HepG2 (cell line): ENCODE results near the gene TMEM97. TPM values are rescaled to one million over a fixed set of nuclear protein-coding genes. Genes with fewer than 3 reads are reported as not detected.
A peak's percentile ranks its signal among the peaks of the same experiment; 100 is the strongest.

Experiments
- AGO1 ChIP-seq: fragments of 200-400 bp; formaldehyde crosslinking; IDR thresholded peaks from 2 replicates; pipeline ENCODE4 v1.6.1; 2017; ENCODE audit warnings: mild to moderate bottlenecking, low read depth, low read length, moderate library complexity; ENCODE audit not compliant: poor library complexity, severe bottlenecking
- AKAP8 ChIP-seq: sonication (generic); formaldehyde crosslinking; IDR thresholded peaks from 2 replicates; pipeline ENCODE4 v1.5.1; 2020; ENCODE audit warnings: mild to moderate bottlenecking, missing genetic modification reagents
- BRD4 ChIP-seq: sonication (generic); formaldehyde crosslinking; IDR thresholded peaks from 2 replicates; pipeline ENCODE4 v1.4.0; 2020; ENCODE audit warnings: missing genetic modification reagents
- CCDC6 ChIP-seq: sonication (generic); formaldehyde crosslinking; IDR thresholded peaks from 2 replicates; pipeline ENCODE4 v1.8.1; 2022; ENCODE audit warnings: mild to moderate bottlenecking, missing genetic modification reagents, moderate library complexity
- KDM5A ChIP-seq: fragments of 200-600 bp; sonication (generic); IDR thresholded peaks from 2 replicates; pipeline ENCODE4 v1.7.0; 2018; ENCODE audit warnings: antibody characterized with exemption, mild to moderate bottlenecking, low read length, borderline replicate concordance
- KLF6 ChIP-seq: IDR thresholded peaks from 2 replicates; pipeline ENCODE4 v1.8.0; 2016; ENCODE audit warnings: missing biosample characterization, missing genetic modification reagents
- KLF9 ChIP-seq: IDR thresholded peaks from 2 replicates; pipeline ENCODE4 v1.6.1; 2016; ENCODE audit warnings: low read depth
- NCOA1 ChIP-seq: sonication (generic); formaldehyde crosslinking; IDR thresholded peaks from 2 replicates; pipeline ENCODE4 v1.9.0; 2021; ENCODE audit warnings: missing genetic modification reagents
- PRPF4 ChIP-seq: fragments of 200-400 bp; formaldehyde crosslinking; IDR thresholded peaks from 2 replicates; pipeline ENCODE4 v1.6.1; 2016; ENCODE audit warnings: low read length, low read depth; ENCODE audit not compliant: poor library complexity, severe bottlenecking
- RBM22 ChIP-seq: fragments of 200-400 bp; formaldehyde crosslinking; optimal IDR thresholded peaks from 2 replicates; pipeline ENCODE3; 2017; ENCODE audit warnings: mild to moderate bottlenecking, low read length, moderate library complexity
- RCOR2 ChIP-seq: IDR thresholded peaks from 2 replicates; pipeline ENCODE4 v1.6.1; 2016; ENCODE audit warnings: missing biosample characterization, missing genetic modification reagents
- SSRP1 ChIP-seq: IDR thresholded peaks from 2 replicates; pipeline ENCODE4 v1.6.1; 2016; ENCODE audit warnings: control low read depth
- TEAD3 ChIP-seq: optimal IDR thresholded peaks from 2 replicates; pipeline ENCODE3; 2016; ENCODE audit warnings: borderline replicate concordance
- XBP1 ChIP-seq: sonication (generic); formaldehyde crosslinking; IDR thresholded peaks from 2 replicates; pipeline ENCODE4 v1.5.0; 2020; ENCODE audit warnings: missing genetic modification reagents
- ZBTB42 ChIP-seq: sonication (generic); formaldehyde crosslinking; IDR thresholded peaks from 2 replicates; pipeline ENCODE4 v1.5.0; 2020; ENCODE audit warnings: mild to moderate bottlenecking, missing genetic modification reagents
- ZFAT ChIP-seq: sonication (generic); formaldehyde crosslinking; conservative IDR thresholded peaks from 2 replicates; pipeline ENCODE4 v1.8.1; 2023; ENCODE audit warnings: missing genetic modification reagents, inconsistent platforms
- ZFX ChIP-seq: sonication (generic); formaldehyde crosslinking; IDR thresholded peaks from 2 replicates; pipeline ENCODE4 v1.4.0; 2020; ENCODE audit warnings: mild to moderate bottlenecking, low read depth, missing genetic modification reagents, moderate library complexity
- ZNF260 ChIP-seq: sonication (generic); formaldehyde crosslinking; IDR thresholded peaks from 2 replicates; pipeline ENCODE4 v1.4.0; 2020; ENCODE audit warnings: missing genetic modification reagents, low read depth, mild to moderate bottlenecking, borderline replicate concordance
- ZNF572 ChIP-seq: sonication (generic); formaldehyde crosslinking; IDR thresholded peaks from 2 replicates; pipeline ENCODE4 v1.5.1; 2020; ENCODE audit warnings: mild to moderate bottlenecking, missing genetic modification reagents
- ZSCAN20 ChIP-seq: sonication (generic); formaldehyde crosslinking; IDR thresholded peaks from 2 replicates; pipeline ENCODE4 v1.4.0; 2020; ENCODE audit warnings: missing genetic modification reagents, mild to moderate bottlenecking, borderline replicate concordance
- polyA plus RNA-seq, 8 experiments: library from polyadenylated mRNA; depleted of rRNA in 3 of 8; stranded (reverse) in 7 of 8; unstranded in 1 of 8; fragments of >200 nt; fragmentation: Illumina TruSeq in 4 of 8; extraction: Trizol in 4 of 8; gene quantifications; 2 replicates each; pipeline versions ENCODE4 v1.2.1 to v1.2.3, GENCODE V29; 2011 to 2016; ENCODE audit warnings: low read depth in 4 of 8, missing spikeins in 1 of 8, mixed read lengths in 1 of 8; ENCODE audit not compliant: insufficient read depth in 1 of 8
- total RNA-seq, 5 experiments: library from RNA; depleted of rRNA; stranded (reverse); fragments of >200 nt; fragmentation: Illumina TruSeq; extraction: Trizol; gene quantifications; 2 replicates each; pipeline ENCODE4 v1.2.3, GENCODE V29; 2016; ENCODE audit warnings: low read depth in 1 of 5
- TF ChIP-seq, protein P1 (sequence below): fragments of 450-650 bp; IDR thresholded peaks from 2 replicates; pipeline ENCODE4 v1.6.1; 2016
- TF ChIP-seq, protein P2 (sequence below): sonication (generic); formaldehyde crosslinking; IDR thresholded peaks from 2 replicates; pipeline ENCODE4 v1.5.0; 2020; ENCODE audit warnings: mild to moderate bottlenecking, missing genetic modification reagents
- TF ChIP-seq, protein P3 (sequence below): sonication (generic); formaldehyde crosslinking; IDR thresholded peaks from 2 replicates; pipeline ENCODE4 v1.9.0; 2021; ENCODE audit warnings: missing genetic modification reagents, borderline replicate concordance
- TF ChIP-seq, protein P4 (sequence below): sonication (generic); formaldehyde crosslinking; IDR thresholded peaks from 2 replicates; pipeline ENCODE4 v1.4.0; 2020; ENCODE audit warnings: missing genetic modification reagents

Gene TMEM97
- total and polyA plus RNA-seq, 2 of the 13 experiments (the other 11 are each of a cell fraction or from before 2014, with no cell fraction given): 69.6 to 137 TPM

- no peak for TF ChIP-seq ZBTB42 (CRISPR knock-in tag)
- 0 out of 2 replicates have a peak, but pooled peaks have one; percentile 83 for TF ChIP-seq KLF9 (CRISPR knock-in tag)
- no peak for TF ChIP-seq ZNF260 (CRISPR knock-in tag)
- TF ChIP-seq, protein P1, sequence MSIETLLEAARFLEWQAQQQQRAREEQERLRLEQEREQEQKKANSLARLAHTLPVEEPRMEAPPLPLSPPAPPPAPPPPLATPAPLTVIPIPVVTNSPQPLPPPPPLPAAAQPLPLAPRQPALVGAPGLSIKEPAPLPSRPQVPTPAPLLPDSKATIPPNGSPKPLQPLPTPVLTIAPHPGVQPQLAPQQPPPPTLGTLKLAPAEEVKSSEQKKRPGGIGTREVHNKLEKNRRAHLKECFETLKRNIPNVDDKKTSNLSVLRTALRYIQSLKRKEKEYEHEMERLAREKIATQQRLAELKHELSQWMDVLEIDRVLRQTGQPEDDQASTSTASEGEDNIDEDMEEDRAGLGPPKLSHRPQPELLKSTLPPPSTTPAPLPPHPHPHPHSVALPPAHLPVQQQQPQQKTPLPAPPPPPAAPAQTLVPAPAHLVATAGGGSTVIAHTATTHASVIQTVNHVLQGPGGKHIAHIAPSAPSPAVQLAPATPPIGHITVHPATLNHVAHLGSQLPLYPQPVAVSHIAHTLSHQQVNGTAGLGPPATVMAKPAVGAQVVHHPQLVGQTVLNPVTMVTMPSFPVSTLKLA: no peak
- no peak for TF ChIP-seq CCDC6 (CRISPR knock-in tag)
- peak; percentile 64; the same call in 1 of the 2 replicates for TF ChIP-seq ZNF572 (CRISPR knock-in tag)
- TF ChIP-seq, protein P2, sequence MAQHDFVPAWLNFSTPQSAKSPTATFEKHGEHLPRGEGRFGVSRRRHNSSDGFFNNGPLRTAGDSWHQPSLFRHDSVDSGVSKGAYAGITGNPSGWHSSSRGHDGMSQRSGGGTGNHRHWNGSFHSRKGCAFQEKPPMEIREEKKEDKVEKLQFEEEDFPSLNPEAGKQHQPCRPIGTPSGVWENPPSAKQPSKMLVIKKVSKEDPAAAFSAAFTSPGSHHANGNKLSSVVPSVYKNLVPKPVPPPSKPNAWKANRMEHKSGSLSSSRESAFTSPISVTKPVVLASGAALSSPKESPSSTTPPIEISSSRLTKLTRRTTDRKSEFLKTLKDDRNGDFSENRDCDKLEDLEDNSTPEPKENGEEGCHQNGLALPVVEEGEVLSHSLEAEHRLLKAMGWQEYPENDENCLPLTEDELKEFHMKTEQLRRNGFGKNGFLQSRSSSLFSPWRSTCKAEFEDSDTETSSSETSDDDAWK (CRISPR knock-in tag): no peak
- TF ChIP-seq KLF6 (CRISPR knock-in tag): peak; percentile 47; the same call in 1 of the 2 replicates
- peak; percentile 64 for TF ChIP-seq RBM22
- 0 out of 2 replicates have a peak, but pooled peaks have one; percentile 19 for TF ChIP-seq AKAP8 (CRISPR knock-in tag)
- peak; percentile 98 for TF ChIP-seq TEAD3 (CRISPR knock-in tag)
- peak; percentile 69 for TF ChIP-seq RCOR2 (CRISPR knock-in tag)
- no peak for TF ChIP-seq ZFAT (CRISPR knock-in tag)
- TF ChIP-seq, protein P3, sequence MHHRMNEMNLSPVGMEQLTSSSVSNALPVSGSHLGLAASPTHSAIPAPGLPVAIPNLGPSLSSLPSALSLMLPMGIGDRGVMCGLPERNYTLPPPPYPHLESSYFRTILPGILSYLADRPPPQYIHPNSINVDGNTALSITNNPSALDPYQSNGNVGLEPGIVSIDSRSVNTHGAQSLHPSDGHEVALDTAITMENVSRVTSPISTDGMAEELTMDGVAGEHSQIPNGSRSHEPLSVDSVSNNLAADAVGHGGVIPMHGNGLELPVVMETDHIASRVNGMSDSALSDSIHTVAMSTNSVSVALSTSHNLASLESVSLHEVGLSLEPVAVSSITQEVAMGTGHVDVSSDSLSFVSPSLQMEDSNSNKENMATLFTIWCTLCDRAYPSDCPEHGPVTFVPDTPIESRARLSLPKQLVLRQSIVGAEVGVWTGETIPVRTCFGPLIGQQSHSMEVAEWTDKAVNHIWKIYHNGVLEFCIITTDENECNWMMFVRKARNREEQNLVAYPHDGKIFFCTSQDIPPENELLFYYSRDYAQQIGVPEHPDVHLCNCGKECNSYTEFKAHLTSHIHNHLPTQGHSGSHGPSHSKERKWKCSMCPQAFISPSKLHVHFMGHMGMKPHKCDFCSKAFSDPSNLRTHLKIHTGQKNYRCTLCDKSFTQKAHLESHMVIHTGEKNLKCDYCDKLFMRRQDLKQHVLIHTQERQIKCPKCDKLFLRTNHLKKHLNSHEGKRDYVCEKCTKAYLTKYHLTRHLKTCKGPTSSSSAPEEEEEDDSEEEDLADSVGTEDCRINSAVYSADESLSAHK: no peak
- peak; percentile 64 for TF ChIP-seq ZFX (CRISPR knock-in tag)
- no peak for TF ChIP-seq AGO1
- no peak for TF ChIP-seq PRPF4
- TF ChIP-seq XBP1 (CRISPR knock-in tag): no peak
- no peak for TF ChIP-seq SSRP1 (CRISPR knock-in tag)
- no peak for TF ChIP-seq ZSCAN20 (CRISPR knock-in tag)
- TF ChIP-seq, protein P4, sequence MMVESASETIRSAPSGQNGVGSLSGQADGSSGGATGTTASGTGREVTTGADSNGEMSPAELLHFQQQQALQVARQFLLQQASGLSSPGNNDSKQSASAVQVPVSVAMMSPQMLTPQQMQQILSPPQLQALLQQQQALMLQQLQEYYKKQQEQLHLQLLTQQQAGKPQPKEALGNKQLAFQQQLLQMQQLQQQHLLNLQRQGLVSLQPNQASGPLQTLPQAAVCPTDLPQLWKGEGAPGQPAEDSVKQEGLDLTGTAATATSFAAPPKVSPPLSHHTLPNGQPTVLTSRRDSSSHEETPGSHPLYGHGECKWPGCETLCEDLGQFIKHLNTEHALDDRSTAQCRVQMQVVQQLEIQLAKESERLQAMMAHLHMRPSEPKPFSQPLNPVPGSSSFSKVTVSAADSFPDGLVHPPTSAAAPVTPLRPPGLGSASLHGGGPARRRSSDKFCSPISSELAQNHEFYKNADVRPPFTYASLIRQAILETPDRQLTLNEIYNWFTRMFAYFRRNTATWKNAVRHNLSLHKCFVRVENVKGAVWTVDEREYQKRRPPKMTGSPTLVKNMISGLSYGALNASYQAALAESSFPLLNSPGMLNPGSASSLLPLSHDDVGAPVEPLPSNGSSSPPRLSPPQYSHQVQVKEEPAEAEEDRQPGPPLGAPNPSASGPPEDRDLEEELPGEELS (CRISPR knock-in tag): peak; percentile 89
- no peak for TF ChIP-seq KDM5A
- peak; percentile 95 for TF ChIP-seq BRD4
- TF ChIP-seq NCOA1 (CRISPR knock-in tag): no peak; the same call in 1 of the 2 replicates
Observed at GRCh38 chr17:28370035-28370743, 51.2 kb downstream of the TMEM97 start, which contains the start of gene VTN (continued).
